NK-92 (cell line): ENCODE data around the gene CPNE5.
A peak's percentile ranks its signal among the peaks of the same experiment; 100 is the strongest.

ENCODE experiments used
- DNase-seq: peaks from one replicate; lab custom pipeline; 2025; ENCODE audit not compliant: unreplicated experiment; lab: John Stamatoyannopoulos, UW

CPNE5 gene

DNA sequence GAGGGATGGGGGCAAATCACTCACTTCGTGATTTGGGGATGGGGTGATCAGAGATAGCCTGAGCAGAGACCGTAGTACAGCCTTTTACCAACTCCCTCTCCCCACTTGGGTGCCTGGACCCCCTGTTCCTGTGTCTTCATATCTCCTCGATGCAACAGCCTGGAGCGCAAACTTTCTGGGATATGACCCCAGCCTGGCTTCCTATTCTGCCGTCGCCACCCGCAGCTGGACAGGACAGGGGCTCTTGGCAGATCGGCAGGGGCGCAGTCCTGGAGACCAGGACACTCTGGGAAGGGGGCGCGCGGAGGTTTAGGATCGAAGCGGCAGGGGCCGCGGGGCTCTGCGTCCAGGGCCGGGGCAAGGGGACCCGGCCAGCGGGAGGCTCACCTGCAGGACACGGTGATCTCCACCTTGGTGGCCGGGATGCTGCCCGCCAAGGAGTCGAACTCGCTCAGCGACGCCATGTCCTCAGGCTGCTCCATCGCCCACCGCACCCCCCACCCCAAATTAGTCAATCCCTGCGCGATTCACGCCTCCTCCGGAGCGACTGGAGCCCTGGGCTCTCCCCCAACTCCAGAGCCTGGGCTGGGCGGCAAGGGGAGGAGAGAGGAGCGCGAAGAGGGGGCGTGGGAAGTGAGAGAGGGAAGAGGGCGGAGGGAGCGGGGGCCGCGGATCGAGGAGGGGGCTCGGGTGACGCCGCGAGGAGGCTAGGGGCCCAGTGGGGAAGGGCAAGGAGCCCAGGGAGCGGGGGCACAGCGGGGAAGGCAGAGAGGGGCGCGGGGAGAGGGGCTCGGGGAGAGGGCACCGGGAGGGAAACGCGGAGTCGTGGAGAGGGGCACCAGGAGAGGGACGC lies at the start of gene CPNE5:
Gene CPNE5, minus strand, starts transcription at position 549 of the 853 bp plus-strand sequence. Its CDS starts 67 bp downstream, at position 482.
- DNase-seq, result no peak

- DNase-seq, result no peak
These were observed 48.9 kb upstream of the CPNE5 start for GRCh38 chr6:36888115-36888643.

DNA sequence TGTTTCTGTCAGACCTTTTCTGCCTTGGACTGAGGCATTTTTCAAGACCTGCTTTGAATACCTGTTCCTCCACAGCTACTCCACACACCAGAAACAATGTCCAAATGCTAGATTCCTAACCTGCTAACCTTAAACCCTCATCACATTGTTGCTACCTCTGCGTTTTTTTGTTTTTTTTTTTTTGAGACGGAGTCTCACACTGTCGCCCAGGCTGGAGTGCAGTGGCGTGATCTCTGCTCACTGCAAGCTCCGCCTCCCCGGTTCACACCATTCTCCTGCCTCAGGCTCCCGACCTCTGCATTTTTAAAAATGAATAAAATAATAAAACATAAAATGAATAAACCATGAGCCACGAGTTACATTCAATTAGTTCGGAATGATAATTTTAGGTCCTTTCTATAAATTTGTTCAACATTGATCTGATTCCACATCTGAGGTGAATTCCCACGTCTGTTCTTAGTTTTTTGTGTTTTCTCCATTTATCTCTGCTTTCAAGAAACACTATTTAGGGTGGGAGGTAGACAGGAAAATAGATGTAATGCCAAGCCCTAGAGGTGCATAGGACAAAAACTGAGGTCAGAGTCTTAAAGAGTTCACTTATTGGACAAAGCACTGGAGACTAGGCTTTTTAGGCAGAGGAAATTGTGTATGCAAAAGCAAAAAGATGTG lies 47.8 kb upstream of the CPNE5 start:
- no peak for DNase-seq

DNA sequence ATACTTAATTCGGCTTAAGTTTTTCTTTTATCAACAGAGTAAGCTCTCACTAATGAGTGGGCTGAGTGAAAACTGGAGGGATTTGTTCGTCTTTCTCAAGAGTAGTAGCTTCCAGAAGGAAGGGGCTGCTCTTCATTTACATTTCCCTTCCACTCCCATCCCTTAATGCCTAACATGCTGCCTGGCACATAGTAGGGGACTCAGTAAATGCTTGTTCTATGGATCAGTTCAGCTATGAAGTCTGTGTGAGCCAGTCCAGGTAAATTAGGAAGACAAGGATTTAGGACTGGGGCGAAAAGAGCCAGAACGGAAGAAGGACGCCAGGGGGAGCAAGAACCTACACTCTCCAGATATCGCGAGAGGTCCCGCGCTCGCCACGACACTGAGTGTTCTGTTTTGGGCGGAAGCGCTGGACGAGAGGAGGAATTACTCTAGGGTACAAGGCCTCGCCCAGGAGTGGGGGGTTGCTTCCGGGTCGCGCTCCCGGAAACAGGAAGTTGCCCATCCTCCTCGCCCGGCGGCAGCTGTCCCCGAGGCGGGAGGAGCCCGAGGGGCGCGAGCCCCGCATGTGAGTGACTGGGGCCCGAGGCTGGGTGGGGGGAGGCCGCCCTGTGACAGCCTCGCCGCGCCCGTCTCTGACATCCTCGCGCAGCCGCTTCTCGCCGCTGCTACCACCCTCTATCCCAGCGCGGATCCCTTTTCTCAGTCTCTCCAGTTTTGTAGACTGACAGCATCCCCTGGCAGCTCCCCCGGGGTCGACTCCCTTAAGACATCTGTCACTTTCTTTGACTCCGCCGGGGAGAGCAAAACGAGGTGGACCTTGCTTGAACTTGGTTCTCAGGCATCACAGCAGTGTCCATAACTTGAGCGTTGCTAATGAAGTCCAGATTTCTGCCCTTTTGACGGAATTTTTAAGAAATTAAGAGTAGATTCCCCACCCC lies 46.5 kb upstream of the CPNE5 start, which contains the start of gene C6orf89:
Gene C6orf89, plus strand, starts transcription at position 492 of the 941 bp plus-strand sequence. CDS start 13,493 bp downstream, outside the sequence.
- peak; percentile 83 for DNase-seq

DNA sequence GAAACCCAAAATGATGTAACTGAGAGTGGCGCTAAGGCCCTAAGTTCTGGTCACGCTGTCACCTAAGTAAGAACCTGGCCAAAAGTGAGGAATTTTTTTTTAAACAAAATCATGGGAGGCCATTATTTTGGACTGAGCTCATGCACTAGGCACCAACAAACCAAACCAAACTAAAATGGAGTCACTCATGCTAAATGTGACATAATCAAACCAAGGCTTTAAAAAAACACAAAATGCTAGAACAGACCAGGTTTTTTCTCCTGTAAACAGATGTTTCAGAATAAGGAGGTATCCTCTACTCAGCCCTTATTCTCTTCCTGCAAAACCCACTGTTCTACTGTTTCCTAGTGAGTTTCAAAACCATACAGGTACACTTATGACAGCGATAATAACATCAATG lies 45.4 kb upstream of the CPNE5 start:
- DNase-seq, result no peak

DNA sequence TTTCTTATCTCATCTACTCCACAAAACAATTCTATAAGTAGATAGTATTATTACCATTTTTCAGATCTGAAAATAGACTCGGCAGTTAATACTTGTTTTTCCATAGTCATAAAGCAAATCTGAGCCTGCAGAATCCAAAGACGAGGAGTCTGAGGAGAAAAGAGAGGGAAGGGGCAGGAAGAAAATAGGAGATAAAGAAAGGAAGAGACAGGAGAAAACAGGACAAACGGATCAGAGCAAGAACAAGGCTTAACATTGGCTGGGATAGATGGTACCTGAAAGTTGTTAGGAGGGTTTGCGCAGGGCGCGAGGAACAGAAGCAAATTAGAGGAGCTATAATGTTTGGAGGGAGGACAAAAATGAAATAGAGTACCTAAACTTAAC lies 36.0 kb upstream of the CPNE5 start:
- no peak for DNase-seq

DNA sequence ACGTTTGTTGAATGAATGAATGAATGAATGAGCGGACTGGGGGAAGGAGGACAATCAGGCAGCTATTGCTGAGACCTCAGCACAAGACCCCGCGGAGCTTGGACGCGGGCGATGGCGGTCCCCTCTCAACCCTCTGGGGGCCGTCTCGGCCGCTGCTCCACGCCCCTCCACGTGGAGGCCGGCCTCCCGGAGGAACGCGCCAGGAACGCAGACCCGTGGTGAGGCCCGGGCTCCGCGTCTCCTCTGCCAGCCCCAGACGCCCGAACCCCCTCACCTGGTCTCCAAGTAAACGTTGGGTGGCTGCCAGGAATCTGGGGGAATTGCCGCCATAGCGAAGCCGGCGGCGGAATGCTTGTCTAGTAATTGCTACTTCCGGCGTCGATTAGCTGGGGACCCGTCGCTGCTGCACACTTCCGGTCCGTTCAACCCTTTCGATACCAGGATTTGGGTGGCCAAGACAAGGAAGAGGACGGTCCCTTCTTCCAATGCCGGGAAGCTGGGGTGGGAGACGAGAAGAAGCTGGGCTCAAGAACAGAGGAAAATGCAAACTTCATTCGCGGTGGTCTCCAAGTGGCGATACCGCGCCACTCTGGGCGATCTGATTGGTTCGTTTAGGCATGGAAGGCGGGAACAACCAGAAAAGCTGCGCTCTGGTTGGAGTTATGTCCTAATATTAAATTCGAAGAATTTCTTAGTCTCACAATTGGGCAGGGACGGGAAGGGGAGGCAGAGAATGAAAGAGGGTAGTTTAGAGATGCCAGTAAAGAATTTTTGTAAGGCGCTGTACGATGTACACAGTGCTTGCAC lies 35.4 kb upstream of the CPNE5 start, which contains the start of gene PPIL1:
Gene PPIL1, minus strand, starts transcription at position 361 of the 807 bp plus-strand sequence. Its CDS starts 31 bp downstream, at position 330.
- DNase-seq, result no peak

DNA sequence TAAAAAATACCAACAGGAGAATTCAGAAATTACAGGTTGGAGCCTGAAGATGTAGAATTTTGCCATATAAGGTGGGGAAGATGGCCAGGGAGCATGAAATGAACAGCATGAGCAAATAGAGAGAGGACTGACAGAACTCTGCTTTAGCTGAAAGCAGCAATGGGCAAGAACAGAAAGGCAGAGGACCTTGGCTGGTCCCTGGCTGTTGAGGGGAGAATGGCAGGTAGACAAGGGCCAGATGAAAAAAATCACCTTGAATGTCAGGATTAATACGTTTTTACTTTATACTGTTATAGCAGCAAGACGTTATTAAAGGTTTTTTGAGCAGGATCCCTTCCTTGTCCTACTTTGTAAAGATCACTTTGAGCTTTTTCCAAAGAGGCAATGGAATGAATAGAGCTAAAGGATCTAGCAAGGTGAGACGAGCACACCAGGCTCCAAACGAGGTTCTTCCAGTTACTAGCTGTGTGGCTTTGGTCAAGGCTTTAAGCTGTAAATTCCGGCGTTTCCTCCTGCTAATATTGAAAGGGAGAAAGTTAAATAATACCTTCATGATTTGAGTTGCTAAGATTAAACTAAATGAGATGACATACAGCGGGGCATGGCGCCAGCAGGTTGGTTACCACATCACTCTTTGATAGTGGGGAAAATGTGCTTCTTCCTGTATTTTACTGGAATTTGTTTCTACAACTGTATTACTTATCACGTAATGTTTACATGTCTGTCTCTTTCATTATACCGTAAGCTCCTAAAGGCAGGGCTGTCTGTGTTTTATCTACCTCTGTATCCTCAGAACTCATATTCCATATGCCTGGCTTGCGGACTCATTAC lies 34.6 kb upstream of the CPNE5 start:
- DNase-seq, result no peak

DNA sequence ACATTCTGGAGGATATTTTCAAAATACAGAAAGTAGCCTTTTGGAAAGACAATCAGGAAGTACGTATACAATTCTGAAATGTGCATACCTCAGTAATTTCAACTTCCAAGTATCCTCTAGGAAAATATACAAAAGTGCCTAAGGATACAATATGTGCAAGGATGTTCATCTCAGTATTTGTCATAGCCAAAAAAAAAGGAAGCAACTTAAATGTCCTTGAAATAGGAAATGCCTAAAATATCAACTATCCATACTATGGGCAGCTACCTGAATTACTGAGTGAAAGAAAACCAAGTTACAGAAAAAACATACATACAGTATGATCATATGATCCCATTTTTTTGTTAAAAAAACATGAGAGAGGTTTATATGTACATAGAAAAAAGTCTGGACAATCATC lies 33.9 kb upstream of the CPNE5 start:
- DNase-seq, result no peak

DNA sequence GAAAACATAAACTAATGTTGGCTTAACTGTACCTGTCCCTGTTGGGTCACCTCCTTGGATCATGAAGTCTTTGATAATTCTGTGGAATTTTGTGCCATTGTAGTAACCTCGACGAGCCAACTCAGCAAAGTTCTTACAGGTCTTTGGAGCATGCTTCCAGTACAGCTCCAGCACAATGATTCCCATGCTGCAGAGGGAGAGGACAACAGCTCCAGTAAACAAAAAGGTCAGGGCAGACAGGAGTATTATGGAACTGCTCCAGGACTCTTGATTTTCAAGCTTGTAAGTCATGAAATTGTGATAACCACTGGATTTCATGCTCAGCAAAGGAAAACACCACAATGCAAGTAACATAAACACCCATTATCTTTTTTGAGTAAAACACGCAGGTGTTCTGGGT lies 32.4 kb upstream of the CPNE5 start:
- DNase-seq, result no peak

GRCh38 chr6:36867471-36868224 lies 28.4 kb upstream of the CPNE5 start:
- DNase-seq, result no peak

GRCh38 chr6:36865835-36866234 lies 26.6 kb upstream of the CPNE5 start:
- no peak for DNase-seq

DNA sequence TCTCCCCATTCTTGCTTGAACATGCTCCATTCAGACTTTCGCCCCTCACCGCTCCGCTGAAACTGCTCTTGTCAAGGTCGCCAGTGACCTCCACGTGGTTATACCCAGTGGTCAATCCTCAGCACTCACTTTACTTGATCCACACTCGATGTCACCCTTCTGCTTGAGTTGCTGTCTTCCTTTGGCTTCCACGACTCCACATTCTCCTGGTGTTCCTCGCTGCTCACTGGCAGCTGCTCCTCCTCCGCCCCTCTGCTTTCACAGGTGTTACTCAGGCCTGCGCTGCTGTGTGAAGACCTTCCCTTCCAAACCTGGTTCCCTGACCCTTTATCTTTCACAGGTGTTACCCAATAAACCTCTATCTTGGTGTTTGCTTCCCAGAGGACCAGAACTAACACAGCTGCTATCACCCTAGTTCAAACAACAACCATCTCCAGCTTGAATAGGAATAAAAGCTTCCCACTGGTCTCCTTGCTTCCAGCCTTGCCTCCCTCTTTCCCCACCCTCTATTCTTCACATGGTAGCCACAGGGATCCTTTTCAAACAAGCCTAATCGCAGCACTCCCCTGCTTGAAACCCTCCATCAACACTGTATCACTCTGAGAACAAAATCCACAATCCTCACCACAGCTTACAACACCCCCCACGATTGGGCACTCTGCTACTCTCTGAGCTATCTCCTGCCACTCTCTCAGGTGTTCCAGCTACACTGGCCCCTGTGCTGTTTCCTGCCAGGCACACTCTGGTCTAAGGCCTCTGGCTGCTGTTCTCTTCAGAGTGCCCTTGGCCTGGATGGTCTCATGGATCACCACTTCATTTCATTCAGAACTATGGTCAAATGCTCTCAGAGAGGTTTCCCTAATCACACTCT lies 24.7 kb upstream of the CPNE5 start:
- DNase-seq, result no peak

- DNase-seq, result no peak
These were observed 23.7 kb upstream of the CPNE5 start for GRCh38 chr6:36862848-36863382.

DNA sequence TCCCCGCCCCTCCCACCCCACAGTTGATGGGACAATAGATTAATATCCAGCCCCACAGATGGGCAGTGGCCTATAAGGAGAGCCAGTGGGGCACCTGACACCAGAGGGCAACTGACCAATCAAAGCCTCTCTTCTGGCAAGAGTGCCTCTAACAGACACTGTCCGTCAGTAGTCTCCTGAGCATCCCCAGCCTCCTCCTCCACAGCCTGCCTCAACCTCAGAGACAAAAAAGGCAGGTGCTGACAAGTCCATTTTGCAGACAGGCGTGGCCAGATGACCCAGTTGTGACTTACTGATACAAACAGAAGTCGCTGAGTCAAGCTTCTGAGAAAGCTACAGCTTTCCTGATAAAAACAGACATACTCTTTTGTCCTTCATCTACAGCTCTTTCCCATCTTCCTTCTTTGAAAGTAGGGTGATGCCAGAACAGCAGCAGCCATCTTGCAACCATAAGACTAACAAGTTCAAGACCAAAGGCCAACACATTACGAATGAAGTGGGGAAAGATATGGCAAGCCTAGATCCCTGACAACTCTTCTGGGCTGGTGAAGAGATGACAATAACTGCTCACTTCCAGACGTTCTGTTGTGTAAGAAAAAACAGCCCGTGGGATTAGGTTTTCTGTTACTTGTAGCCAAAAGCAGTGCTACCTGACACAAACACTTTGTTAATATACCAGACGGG lies 23.1 kb upstream of the CPNE5 start:
- DNase-seq, result no peak

GRCh38 chr6:36860126-36860525 lies 20.9 kb upstream of the CPNE5 start:
- no peak for DNase-seq
